Activated CD4-positive, CD25-positive, alpha-beta regulatory T cell treated with anti-CD3 and anti-CD28 coated beads, Interleukin-2, amount 50 U/mL, for 24 hours (primary cell): ENCODE data around the gene DSTN.
"Not testable (repeated sequence)": the region's sequence is repeated elsewhere in the genome, so short reads cannot be mapped to it uniquely, and the experiment has no call there.

Experiments
- ATAC-seq, 2 donors: fragments of 150-1000 bp; cut with Tn5 transposase; one replicate each; pipeline ENCODE4 v1.10.0; 2021; ENCODE audit warnings: mild to moderate bottlenecking in 1 of 2, moderate library complexity in 1 of 2

DSTN gene

DNA sequence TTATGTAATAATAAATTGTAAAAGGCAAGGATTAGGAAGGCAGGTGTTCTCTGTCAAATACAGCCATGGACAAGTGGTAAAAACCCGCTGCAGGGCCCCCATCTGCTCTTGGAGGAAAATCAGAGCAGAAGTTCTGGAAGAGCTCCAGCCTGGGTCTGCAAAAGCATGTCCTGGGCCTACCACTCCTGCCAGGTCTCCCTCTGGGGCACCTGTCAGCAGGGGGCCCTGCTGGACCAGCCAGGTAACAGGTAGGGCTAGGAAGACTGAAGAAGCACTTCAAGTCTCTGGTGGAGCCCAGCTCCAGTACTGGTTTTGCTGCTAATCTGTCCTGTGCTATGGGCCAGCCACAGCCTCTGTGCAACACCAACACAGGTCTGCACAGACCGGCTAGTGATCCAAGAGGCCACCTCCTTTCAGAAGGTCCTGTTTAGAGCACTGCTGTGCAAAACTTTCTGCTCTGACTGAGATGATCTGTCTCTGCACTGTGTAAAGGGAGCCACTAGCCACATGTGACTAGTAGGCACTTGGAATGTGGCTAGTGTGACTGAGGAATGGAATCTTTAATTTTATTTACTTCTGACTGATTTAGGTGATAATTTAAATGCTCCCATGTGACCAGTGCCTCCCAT, 82.0 kb downstream of the DSTN start:
- ATAC-seq: no peak

DNA sequence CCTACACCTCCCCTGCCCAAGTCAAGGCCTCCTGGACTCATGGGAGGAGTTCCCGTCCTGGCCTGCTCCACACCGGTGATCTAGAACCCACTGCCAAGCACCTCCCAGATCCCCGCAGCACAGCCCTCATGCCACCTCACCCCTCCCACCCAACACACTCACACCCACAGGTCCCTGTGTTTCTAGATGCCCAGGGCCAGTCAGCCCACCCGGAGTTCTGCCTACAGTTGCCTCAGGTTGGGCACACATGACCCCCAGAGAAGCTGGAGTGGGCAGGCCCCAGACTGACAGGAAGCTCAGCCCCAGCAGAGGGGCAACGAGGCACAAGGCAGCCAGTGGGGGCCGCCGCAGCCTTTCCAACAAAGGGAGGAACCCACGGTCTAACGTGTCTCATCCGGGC, 82.5 kb downstream of the DSTN start:
- ATAC-seq: no peak

DNA sequence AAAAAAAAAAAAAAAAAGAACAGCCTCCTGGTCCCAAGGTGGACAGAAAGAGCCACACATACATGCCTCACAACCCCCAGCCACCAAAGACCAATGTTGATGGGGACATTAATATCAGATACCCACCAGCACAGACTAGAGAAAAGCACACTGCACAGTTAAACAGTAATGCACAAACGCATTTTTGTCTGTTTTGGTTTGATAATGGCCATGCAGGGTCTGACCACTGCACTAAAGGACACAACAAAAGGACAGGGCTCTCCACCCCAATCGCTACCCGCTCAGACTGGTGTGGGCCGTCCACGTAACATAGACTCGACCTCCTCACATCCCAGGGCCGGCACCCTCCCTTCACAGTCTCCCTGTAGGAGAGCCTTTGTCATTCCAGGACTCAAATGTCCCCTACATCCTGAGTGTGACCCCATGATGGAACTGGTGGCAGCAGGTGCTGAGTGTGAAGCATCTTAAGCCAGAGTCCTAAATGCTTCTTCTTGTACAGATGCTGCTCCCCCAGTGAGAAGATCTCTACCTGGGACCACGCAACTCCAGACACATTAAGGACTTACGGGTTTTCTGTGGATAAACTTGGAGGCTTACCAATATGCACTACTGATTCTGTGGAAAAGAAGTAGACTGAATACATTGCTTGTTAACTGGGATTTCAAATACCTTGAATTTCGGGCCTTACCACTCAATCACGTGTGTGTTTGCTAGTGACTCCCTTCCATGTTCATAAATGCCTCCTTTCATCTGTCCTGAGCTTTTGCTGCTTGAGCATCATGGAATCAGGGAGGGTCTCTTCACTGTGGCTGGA, 84.2 kb downstream of the DSTN start:
- no peak for ATAC-seq

DNA sequence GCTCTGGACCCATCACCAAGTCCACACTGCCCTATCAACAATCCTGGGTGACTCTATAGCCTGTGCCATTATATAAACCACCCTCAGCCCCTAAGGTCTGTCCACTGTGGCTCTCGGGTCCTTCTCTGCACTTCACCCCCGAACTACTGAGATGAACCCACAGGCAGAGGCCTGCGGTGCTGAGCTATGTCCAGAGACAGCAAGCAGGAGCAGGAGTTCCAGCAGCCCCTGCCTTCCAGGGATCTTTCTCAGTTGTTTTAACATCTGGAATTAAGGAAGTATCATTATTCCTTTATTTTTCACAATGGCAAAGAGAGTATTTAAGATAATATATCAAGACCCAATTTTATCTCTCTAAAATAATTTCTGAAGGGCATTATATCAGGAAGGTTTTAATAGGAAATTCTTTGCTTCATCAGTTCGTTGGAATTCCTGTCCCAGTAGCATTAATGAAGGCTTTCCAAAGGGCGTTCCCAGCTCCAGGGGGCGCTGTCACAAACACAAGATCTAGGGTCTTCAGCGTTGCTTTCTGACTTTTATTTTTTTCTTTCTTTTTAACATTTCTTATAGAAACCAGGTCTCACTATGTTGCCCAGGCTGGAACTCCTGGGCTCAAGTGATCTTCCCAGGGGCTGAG, 84.9 kb downstream of the DSTN start:
- ATAC-seq: no peak

DNA sequence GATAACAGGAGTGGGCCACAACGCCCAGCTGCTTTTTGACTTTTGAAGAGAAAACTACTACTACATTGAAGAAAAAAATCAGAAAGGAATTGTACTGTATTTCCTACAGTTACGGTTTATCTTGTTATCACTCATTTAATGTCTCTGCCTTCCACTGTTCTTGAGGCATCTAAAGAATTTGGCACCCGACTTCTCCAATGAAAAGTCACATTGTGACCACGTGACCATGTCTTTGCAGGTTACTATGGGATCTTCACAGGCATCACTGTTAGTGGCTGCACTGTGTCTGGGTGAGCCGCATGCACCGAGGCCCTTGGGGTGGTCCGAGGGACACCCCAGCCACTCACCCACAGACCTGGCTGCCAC, 85.4 kb downstream of the DSTN start:
- no peak for ATAC-seq

DNA sequence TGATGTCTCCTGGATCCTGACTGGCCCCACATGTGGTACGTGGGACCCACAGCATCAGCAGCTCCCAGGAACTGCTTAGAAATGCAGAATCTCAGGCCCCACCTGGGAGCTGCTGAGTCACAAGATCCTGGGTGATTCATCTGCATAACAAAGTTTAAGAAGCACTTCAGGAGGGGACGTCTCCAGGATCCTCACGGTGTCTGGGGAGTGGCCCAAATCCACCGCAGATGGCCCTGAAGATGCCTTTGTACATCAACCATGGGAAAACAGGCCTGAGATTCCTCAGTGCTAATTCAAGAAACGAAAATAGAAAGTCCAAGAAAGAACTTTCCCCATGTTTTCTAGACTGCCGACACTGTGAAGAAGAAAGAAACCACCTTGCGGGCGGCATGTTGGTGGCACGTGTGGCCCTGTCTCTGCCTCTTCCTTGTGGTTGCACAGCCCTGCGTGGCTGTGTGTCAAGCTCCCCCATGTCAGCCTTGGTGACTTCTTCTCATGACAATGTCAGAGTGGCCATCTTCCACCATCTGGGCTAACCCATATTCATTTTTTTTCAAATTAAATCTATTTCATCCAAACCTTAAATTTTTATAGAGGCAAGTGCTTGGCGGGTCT, 86.1 kb downstream of the DSTN start:
- no peak for ATAC-seq

DNA sequence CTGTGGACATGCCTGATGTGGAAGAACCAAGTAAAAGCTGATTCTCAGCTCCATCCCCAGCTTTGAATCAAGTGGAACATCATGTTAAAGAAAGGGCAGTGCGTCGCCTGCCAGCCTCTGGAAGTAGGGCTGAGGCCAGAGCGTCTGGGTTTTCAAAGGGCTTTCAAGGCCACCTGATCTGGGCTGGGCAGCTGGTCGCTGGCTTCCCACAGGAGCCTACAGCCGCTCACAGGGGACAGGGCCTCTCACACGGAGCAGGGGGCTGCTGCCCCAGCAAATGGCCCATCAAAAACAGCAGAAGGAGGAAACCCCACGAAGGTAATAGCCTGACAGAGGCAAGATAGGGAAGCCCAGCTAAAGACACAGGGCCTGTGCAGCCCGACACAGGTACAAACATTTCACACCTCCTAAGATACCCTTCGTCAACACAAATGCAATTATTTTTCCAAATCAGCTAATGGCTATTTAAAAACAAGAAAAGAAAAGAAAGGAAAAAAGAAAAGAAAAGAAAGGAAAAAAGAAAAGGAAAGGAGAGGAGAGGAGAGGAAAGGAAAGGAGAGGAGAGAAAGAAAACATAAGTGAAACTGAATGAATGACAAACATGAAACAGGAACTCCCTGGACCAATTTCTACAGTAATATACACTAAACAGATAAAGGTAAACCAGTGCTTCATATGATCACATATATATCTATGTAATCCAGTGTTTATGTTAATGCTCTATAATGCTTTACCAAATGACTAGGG, 87.4 kb downstream of the DSTN start:
- no peak for ATAC-seq

DNA sequence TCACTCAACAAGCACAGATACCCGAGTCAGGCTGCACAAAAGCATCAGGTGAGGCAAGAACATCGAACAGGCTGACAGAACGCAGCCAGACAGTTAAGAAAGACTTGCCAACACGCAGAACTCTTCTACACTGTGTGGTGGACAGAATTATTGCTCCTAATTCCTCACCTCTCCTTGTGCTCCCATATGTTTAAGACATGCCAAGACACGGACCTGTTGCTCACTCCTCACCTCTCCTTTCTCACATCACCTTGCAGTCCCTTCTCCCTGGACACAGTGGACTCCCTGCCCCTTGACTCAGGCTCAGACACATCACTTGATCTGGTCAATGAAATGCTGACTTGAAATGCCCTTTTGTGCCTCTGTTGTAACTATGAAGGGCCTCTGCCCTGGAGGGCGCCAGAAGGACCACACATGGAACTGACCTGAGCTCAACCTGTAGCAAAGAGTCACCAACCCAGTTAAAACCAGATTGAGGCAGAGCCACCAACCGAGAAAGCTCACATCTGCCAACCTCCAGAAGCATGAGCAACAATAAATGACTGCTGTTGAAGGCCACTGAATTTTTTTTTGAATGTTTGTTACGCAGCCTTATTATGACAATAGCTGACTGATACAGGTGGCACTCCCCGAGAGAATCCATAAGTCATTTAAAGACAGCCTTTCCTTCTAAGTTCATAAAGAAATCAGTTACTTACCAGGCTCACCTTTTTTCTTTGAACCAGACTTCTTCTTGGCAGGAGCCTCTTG, 88.2 kb downstream of the DSTN start:
- no peak for ATAC-seq

DNA sequence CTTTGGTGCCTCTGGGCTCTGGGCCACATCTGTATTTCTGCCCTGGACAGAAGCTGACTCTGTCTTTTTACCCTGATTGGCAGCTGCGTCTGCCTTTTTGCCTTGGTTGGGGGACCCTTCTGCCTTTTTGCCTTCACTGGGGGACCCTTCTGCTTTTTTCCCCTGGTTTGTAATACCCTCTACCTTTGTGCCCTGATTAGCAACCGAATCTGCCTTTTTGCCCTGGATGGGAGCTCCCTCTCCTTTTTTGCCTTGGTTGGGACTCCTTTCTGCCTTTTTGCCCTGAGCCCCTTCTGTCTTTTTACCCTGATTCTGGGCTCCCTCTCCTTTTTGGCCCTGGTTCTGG, 88.7 kb downstream of the DSTN start:
- ATAC-seq: no peak

DNA sequence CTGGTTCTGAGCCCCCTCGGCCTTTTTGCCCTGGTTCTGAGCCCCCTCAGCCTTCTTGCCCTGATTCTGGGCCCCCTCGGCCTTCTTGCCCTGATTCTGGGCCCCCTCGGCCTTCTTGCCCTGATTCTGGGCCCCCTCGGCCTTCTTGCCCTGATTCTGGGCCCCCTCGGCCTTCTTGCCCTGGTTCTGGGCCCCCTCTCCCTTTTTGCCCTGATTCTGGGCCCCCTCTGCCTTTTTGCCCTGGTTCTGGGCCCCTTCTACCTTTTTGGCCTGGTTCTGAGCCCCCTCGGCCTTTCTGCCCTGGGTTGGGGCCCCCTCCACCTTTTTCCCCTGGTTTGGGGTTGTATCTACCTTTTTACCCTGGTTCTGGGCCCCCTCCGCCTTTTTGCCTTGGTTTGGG, 89.5 kb downstream of the DSTN start:
- not testable (repeated sequence) for ATAC-seq
